HG02938 (cell line): Measurements from ENCODE around the gene IPCEF1.

Experiments used
- ATAC-seq: cut with Tn5 transposase; IDR thresholded peaks from one replicate; pipeline ENCODE4 v1.9.1; 2021; ENCODE audit warnings: mild to moderate bottlenecking, moderate library complexity; ENCODE audit not compliant: unreplicated experiment

Gene IPCEF1

DNA sequence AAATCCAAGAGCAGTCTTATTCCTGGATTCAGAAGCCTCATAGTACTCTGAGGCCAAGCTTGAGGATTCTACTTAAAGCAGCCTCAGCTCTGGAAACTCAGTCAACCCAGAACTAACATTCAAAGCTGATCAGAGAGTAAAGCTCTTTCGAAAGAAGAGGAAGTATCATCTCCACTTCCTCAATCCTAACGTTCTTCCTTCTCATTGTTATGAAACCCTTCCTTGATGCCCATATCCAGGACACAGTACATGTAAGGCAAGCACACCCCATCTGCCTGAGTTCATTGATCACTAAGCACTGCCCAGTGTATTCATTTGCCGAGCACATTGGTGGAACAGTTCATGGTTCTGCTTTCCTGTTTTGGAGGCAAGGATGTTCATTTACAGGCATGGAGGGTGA lies at the start of gene IPCEF1:
Gene IPCEF1, minus strand, starts transcription at position 114 of the 400 bp plus-strand sequence. CDS start 90,856 bp downstream, outside the sequence.
- no peak for ATAC-seq

DNA sequence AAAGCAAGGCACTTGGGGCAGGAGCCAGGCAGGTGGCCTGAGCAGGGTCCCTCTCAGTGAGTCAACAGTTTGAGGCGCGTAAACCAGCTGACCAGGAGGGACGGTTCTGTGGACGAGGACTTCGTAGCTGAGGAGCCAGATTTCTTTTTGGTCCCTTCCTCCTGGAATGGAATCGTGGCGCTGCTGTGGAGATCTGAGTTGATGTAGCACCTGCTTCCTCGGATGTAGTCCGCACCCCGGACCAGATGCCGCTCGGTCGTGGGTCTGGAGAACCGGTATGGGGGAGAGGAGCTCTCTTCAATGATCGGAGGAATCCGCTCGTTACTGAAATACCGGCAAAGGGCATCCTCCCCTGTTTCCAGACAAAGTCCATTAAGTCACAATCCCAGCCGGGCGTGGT lies 49.7 kb upstream of the IPCEF1 start:
- ATAC-seq, result no peak

DNA sequence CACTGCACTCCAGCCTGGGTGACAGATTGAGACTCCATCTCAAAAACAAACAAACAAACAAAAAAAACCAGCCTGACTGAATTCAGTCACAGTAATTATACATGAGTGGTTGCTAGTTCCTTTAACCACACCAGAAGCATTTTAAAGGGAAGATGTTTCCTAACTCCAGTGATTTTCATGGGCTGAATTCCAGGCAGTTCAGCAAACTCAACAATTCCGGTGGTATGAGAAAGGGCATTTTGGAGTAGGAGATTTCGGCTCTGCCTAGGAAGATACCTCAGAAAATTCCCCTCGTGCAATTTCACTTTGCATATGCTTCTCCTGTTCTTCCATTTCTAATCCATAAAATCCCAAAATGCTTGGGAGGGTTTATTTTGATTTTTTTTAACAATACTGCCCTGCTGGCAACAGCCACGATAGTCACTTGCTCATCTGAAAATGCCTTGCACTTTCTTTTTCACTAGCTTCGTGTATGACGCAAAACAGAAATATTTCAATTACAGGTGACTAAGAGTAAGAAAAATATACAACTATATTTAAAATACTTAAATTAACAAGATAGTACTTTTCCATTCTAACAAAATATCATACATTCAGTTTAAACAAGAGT lies 48.3 kb upstream of the IPCEF1 start:
- peak; percentile 44 for ATAC-seq

GRCh38 chr6:154403788-154404187 lies 47.2 kb upstream of the IPCEF1 start:
- no peak for ATAC-seq

- no peak for ATAC-seq
Measured at GRCh38 chr6:154402081-154402780, 45.6 kb upstream of the IPCEF1 start.

DNA sequence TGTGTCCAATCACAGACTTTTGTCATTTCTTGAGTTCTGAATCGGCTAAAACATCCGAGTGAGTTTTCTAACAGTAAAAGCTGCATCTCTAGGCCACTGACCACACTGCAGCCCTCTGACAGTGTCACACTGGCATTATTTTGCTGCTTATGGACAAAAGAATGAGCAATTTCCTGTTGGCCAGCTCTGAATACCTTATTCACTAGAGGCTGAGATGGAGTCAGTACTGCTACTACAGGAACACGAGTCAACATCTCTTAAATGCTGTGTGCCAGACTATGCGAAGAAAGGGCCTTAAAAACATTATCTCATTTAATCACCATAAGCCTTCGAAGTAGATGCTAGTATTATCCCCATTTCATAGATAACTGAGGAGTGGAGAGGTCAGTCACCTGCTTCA lies 42.5 kb upstream of the IPCEF1 start:
- no peak for ATAC-seq

- ATAC-seq, result no peak
Measured at GRCh38 chr6:154397491-154398195, 41.0 kb upstream of the IPCEF1 start.

DNA sequence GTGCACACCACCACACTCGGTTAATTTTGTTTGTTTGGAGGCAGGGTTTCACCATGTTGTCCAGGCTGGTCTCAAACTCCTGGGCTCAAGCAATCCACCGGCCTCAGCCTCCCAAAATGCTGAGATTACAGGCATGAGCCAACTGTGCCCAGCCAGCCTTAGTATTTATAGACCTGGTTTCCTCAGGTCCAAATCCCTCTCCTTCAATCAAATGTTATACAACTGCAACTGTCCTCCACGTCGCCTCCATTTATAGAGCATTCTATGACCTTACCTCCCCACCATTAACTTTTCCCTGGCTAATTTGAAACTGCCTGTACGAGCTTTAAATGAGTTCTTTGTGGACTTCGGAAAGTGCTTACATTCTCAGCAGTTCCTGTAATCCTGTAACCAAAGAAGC lies 39.3 kb upstream of the IPCEF1 start:
- ATAC-seq, result no peak

- no peak for ATAC-seq
Measured at GRCh38 chr6:154395316-154395715, 38.7 kb upstream of the IPCEF1 start.

DNA sequence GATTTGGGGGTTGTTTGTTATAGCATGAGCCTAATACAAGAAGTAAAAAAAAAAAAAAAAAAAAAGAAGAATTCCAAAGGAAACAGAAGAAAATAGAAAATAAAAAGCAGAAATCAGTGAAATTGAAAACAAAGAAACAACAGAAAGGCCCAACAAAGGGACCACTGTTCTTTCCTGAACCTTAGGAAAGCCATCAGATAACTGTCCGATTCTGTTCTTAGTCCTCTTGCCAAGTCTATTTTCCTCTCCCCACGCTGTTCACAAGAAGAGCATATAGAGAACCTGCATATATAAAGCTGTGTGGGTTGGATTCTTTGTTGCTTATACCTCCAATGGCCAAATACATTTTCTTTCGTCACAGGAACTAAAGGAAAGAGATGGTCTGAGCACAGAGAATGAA lies 38.0 kb upstream of the IPCEF1 start:
- ATAC-seq, result no peak

DNA sequence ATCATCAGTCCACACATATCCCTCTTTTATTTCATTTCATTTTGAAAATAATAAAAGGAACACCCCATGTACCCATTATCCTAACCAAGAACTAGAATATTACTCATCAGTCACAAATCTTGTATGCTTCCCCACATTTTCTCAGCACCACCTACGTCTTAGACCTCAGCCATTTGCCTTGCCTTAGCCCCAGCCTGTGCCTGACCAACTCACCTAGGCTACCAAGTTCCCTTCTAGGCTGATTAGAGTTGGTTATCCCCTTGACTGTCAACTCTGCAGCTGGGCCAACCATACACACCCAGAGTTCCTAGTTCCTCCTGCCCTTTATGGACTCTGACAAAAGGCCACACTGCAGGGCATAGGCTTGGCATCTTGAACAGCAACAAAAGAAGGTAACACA lies 33.4 kb upstream of the IPCEF1 start:
- no peak for ATAC-seq

DNA sequence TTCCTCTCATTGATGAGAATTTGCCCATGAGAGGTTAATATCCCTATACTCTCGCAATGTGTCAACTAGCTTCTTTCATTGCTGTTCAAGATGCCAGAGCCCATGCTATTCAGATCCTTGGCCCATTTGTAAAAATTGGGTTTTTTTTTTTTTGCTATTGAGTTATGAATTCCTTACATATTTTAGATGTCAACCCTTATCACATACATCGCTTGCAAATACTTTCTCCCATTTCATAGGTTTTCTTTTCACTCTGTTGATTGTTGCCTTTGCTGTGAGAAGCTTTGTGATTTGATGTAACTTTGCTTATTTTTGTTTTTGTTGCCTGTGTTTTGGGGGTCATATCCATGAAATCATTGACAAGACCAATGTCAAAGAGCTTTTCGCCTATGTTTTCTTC lies 32.2 kb upstream of the IPCEF1 start:
- no peak for ATAC-seq

DNA sequence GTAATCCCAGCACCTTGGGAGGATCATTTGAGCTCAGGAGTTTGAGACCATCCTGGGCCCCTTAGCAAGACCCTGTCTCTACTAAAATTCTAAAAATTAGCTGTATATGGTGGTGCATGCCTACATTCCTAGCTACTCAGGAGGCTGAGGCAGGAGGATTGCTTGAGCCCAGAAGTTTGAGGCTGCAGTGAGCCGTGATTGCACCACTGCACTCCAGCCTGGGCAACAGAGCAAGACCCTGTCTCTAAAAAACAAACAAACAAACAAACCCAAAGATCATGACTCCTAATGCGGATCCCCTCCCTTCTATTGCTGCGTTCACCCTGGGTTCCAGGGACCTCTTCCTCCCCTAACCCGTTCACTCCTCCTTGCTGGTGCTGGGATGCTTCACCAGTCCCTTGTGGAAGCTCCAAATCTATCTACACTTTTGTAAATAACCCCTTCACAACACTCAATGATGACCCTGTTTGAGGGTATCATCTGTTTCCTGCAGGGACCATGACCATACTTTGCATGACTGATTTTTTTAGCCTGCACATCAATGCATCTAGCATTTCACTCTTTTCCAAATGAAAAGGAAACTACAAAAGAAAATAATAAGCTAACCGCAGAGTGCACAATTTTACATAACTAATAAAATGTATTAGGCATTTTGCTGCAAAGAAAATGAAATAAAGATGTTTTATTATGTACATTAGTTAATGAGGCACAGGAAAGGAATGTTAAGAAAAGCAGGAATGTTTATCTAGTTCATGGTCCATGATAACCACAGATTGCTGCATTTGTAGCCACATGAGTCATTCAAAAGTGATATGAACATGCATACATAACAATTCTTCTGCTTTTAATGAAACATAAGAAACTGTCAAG lies 30.5 kb upstream of the IPCEF1 start:
- no peak for ATAC-seq

- no peak for ATAC-seq
Measured at GRCh38 chr6:154384191-154384590, 27.6 kb upstream of the IPCEF1 start.

DNA sequence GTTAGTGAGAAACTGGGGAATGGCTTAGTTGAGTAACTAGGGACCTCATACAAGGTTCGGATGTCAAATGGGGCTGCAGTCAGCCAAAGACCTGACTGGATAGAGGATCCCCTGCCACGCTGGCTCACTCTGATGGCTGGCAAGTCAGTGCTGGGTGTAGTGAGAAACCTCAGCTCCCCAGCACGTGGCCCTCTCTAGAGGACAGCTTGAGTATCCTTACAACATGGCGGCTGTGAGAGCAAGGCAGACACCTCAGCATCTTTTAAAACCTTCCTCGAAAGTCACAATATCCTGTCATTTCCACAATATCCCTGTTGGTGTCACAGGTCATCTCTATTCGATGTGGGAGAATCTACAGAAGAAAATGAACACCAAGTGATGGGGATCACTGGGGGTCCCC lies 26.7 kb upstream of the IPCEF1 start:
- ATAC-seq, result no peak

DNA sequence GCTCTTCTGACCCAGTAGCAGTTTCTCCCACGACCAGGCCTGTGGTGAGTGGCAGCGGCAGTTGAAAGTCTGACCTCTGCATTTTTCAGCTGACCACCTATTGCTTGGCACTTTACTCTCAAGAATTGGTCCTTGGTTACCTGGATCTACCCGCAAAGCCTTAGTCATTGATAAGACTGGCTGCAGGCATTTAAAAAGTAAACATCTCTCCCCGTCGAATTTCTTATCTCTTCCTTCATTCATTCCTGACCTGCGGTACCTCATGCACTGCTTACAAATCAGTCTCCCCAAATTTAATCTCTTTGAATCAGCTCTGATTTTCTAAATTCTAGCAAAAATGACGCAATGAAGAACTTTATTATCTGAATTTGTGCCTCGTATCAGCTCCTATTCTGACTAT lies 26.1 kb upstream of the IPCEF1 start:
- ATAC-seq, result no peak

DNA sequence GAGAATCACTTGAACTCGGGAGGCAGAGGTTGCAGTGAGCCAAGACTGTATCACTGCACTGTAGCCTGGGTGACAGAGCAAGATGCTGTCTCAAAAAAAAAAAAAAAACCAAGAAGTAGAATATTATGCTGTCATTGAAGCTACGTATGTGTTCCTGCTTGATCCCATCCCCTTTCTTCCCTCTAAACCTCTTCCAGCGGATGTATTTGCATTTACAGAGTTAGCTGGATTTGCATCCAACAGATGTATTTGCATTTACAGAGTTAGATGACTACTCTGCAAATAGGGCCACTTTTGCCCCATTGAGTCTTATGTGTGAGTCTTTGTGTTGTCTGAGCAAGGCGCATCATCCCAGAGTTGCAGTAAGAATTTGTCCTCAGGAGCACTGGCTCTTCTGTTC lies 24.9 kb upstream of the IPCEF1 start:
- no peak for ATAC-seq

- no peak for ATAC-seq
Measured at GRCh38 chr6:154380741-154381140, 24.1 kb upstream of the IPCEF1 start.

DNA sequence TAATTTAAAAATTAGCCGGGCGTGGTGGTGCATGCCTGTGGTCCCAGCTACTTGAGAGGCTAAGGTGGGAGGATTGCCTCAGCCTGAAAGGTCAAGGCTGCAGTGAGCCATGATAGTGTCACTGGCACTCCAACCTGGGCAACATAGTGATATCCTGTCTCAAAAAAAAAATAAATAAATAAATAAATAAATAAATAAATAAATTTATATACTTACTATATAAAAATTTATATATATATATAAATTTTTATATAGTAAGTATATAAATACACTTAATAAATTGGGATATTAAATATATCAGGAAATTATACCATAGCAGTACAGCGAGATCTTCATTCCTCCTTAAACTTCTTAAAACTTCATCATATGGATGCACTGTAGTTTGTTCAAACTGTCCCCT lies 23.0 kb upstream of the IPCEF1 start:
- ATAC-seq, result no peak

DNA sequence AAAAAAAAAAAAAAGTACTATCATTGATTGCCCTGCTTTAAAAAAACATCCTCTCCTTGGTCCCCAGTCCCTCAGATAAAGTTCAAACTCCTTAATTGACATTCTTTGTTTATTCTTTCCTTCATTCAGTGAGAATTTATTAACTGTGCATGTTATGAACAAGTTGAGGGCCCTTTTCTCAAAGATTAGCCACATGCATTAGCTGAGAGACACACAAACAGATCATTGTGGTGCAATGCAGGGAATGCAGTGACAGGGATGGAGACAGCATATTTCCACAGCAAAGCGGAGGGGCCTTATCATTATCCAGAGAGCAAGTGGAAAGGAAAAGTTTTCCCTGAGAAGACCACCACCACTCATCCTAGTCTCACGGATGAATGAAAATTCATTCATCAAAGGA lies 21.9 kb upstream of the IPCEF1 start:
- ATAC-seq, result no peak

GRCh38 chr6:154377726-154378125 lies 21.1 kb upstream of the IPCEF1 start:
- no peak for ATAC-seq
